HG03439 (cell line): ENCODE measurements around the gene C1orf21.
"Not testable (repeated sequence)": the region's sequence is repeated elsewhere in the genome, so short reads cannot be mapped to it uniquely, and the experiment has no call there.

Source experiments
- ATAC-seq: cut with Tn5 transposase; IDR thresholded peaks from one replicate; pipeline ENCODE4 v1.9.1; 2021; ENCODE audit warnings: mild to moderate bottlenecking, moderate library complexity; ENCODE audit not compliant: unreplicated experiment

C1orf21 gene

GRCh38 chr1:184593597-184593996 lies 206.8 kb downstream of the C1orf21 start:
- no peak for ATAC-seq

- no peak for ATAC-seq
Observed at GRCh38 chr1:184595596-184595995, 208.8 kb downstream of the C1orf21 start.

DNA sequence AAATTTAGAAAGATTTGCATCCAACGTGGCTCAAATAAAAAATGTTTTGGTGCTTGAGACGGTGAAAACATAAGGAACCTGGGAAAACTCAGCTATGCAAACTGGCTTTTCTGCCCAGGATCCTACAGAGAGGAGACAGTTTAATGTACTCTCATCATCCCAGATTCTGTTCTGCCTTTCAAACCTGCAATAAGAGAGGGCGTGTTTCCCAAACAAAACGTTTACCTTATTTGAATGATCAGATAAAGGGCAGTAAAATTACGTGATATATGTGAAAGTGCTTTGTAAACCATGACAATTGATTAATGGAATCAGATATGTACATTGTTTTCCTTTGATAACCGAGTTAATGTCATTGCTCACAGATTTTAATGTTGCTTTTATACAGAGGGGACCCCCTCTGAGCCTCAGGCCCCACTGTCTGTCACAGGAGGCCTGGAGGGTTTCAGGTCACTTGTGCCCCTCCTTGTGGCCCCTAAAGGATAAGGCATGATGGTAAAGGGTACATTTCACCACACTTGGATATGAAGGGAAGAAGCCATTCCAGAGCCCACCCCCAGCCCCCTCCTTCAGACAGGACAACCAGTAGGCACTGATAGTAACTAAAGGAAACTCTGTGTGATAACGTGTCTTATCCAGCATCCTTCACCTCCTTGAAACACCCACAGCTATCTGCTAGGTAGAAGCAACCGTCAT lies 210.3 kb downstream of the C1orf21 start:
- no peak for ATAC-seq

DNA sequence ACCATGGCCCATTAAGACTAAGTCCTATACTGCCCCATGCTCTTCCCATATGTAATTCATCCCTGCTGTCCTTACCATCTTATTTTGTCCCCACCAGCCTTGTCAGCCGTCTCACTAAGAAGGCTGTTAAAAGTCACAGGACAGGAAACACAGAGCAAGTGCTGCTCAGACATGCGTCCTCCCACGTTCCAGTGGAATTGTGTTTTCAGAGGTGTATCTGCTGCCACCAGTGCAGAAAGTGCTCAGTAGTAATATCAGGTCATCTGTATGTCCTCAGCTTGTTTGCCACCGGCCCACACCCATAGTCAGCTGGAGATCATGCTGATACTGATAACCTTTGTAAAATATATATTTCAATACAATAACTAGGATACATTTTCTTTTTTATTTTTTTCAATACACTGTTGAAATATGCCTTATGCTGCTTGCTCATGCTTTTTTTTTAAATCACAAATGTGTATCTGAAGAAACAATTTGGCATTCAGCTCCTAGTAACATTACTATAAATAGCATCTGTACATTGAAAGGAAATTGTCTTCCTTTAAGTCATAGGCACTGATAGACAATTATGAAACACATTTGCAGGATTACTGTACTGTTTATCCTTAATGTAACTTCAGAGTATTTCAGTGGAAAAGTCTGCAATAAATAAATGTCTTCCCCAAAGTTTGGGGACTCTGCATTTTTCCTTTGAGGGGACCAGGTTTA lies 211.0 kb downstream of the C1orf21 start:
- ATAC-seq: no peak

GRCh38 chr1:184598403-184599193 lies 211.8 kb downstream of the C1orf21 start:
- no peak for ATAC-seq

DNA sequence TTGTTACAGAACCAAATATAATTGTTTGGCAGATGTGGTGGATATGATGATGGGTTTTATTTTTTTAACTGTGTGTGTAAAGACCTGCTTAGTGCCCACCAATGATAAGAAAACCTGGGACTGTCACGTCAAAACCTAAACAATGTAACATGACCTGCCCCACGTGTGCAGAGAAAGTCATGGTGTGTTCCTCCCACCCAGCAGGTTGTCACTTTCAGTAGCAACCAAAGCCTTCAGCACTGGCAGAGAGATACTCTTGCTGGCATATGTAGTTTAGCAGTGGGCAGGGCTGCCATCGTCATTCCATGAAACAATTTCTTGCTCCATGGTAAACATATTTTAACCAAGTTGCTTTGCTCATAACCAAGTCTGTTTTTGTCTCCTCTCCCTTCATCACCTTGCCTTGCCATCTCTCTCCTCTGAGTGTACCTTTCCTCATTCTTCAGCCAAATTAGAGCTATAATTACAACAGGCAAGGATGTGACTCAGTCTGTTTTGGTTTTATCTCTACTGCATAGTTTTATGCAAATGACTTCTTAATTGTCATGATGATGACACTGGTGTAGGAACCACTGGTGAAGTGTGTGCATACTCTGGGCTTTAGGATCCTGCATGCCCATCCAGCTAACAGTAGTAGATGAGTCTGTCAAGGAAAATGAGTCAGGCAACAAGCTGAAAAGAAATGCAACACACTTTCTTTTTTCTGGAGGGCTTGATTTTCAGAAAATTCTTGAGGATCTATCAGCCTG lies 217.5 kb downstream of the C1orf21 start:
- no peak for ATAC-seq

DNA sequence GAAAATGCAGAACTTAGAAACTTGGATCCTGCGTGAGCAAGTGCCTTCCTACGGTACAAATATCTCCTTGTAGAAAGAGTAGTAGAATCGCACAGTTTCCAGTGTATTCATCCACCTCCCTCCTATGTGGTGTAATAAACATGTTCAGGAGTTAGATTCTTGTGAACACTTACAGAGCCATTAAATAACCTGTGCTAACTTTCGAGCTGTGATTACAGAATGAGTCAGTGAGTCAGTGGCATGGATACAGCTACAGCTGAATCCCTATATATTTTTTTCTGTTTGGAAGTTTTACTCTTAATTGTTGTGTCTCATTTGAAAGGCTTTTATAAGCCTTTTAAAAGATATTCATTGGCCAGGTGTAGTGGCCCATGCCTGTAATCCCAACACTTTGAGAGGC lies 219.1 kb downstream of the C1orf21 start:
- ATAC-seq: no peak

DNA sequence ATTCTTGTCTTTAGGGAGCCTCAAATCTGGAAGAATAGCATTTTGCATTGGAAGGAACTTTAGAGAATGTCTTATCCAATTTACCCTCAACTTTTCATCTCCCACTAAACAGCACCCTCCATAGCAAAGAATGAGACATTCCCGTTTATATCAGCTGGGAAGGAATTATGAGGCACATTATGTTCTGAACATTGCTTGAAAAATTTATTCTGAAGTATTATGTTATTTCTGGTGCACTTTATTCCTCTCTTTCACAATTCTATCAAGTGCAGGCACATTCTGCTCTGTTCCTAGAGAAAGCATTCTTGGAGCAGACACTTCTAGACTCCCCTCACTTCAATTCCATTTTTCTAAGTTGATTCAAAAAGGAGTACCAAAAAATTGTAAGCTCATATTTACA lies 220.0 kb downstream of the C1orf21 start:
- no peak for ATAC-seq

DNA sequence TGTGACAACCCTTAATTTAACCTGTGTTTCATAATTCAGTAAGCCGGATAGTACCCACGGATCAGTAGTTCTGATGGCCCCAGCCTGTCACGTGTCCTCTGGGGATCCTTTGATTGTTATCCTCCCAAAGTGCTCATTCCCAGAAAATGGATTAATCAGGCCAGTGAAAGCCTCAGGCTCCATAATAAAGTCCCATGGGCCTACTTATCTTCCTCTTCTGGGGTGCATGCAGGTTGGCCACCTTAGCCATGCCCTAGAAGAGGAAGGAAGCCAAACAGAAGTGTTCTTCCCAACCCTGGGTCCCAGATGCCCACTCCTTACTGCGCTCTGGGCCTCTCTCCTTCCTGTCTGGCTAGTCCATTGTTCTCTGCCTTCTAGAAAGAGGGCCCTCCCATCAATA lies 221.8 kb downstream of the C1orf21 start:
- ATAC-seq: no peak

DNA sequence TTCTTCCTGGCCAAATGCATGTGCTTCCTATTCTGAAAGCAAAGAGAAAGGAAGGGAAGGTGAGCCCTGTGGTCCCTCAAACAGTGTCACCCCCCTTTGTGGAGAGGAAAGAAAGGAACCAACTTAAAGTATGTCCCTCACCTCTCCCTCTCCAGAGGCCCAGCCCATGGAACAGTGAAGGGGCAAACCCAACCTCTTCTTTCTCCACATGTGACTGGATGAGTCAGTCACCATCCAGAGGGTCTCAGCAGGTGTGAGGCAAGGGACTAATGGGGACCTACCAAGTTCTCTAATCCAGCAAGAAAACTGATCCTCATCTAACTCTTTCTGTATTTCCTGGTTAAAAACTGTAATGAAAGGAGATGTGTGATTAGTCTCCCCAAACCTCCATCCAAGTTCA lies 222.2 kb downstream of the C1orf21 start:
- ATAC-seq: no peak

DNA sequence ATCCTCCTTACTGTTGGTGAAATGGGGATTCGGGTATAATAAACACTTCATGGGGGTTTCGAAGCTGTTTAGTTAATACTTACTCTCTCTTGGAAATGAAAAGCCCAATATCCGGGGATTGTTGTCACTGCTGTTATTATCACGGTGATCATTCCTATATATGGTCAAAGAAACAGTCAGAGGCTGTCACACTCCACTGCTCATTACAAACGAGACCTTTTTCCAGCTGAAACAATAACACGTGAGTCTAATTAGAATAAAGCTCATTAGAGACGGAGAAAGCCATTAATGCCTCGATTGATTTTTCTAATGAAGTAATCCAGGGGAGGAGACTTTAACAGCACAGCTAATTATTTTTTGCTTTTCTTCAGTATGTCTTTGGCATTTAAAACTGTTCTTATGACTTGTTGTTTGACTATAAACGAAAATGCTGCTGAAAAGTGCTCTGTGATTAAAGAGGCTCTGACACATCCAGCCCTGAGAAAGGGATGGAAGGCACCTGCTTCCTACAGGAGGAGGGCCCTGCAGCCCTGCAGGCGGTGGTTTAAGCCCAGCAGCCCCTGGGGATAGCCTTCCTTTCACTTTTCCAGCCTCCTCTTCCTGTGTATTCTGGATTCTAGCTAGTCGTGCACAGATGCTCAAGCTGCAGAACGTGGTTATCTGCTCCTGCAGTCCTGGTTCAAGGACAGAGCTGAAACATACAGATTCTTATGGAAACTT lies 224.2 kb downstream of the C1orf21 start:
- no peak for ATAC-seq

- not testable (repeated sequence) for ATAC-seq
Observed at GRCh38 chr1:184612229-184612628, 225.4 kb downstream of the C1orf21 start.

DNA sequence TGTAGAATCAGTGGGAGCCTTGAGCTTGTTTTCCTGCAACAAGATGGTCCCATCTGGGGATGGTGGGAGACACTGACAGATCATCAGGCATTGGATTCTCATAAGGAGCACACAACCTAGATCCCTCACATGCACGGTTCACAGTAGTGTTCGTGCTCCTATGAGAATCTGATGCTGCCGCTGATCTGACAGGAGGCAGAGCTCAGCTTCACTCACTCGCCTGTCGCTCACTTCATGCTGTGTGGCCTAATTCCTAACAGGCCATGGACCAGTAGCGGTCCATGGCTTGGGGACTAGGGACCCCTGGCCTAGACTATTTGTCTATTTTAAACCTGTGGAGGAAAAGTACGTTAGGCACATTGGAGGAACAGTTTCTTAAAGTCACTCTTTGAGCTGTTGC lies 227.8 kb downstream of the C1orf21 start:
- ATAC-seq: no peak

DNA sequence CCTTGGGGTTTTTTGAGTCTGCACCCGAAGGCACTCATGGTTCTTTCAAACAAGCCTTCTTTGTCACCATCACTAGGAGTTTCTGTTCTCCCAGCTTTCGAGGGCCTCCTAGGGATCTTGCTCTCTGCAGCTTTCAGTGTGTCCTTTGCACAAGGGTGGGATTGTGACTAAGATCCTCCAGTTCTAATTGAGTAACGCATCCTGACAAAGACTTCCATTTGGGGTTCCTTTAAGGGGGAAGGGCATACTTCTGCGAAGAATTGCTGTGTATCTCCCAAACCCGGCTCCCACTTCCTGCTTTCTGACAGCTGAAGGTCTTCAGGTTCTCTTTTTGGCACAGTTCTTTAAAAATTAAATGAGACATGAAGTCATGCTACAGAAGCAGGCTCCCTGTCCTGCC lies 228.5 kb downstream of the C1orf21 start:
- ATAC-seq: no peak

DNA sequence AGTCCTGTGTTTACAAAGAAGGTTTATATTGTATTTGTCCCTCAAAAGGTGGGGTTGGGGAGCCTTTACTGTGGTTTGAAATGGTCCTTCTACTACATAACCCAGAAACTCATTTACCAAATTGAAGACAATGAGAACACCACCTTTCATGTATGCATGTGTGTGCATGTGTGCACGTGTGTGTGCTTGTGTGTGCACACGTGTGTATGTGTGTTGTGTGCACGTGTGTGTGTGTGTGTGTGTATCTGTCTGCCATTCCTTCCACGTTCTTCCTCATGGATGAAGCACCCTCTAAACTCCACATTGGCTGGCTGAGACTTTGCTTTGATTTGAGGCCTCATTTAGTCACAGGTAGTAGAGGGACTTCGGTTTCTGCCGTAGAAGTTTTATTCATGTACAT lies 229.7 kb downstream of the C1orf21 start:
- ATAC-seq: no peak

DNA sequence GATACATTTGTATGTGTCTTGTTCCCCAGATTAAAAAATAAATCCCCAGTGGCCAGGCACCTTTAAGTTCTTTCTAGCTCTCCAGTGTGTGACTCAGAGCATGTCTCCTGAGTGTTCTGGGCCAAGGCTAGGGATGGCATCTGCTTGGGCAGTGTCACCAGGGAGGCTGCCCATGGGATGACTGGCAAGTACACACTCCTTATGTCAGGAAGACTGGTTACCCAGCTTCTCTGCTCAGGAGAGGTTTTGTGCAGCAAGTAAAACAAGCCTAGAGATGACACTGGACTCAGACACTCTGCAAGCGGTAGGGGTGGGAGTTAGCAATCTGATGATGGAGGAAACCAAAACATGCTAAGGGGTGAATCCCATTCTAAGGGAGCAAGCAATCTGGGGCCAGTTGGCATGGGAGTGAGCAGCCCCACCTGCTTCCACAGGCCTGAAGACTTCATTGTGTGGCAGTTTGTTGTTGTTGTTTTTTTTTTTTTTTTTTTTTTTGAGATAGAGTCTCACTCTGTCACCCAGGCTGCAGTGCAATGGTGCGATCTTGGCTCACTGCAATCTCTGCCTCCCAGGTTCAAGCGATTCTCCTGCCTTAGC lies 230.7 kb downstream of the C1orf21 start:
- ATAC-seq: no peak

DNA sequence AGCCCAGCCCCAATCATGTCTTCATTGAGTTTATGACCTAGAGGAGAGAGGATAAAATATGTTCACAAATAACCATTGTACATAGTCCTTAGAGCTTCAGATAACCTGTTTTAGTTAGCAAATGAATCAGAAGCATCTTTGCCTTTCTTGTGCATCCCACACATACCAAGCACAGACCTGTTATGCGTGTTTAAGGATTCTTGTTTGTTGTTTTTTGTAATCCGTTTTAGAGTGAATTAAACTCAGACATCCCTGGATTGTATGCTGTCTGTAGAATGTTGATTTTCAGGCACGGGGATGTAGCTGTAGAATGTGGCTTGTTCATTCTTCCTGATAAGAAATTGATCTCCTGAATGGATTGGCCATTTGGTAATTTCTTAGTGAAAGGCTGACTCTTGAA lies 232.0 kb downstream of the C1orf21 start:
- no peak for ATAC-seq

GRCh38 chr1:184620469-184620868 lies 233.6 kb downstream of the C1orf21 start:
- ATAC-seq: no peak

DNA sequence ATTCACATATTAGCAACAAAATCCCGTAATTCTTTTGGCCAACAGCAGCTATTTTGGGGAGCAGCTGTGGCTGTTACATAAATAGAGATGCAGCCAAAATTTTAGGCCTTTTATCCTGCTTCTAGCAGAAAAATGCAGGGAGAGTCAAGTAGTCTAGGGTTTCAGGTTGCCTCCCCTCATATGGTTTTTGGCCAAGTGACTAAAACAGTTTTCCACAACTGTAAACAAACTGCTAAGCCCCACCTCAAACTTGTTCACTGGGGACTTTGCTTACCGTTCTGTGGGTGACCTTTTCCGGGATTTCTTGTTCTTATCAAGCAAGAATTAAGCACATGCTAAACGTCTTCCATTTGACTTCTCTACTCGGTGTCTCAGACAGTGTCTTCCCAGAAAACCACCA lies 234.4 kb downstream of the C1orf21 start:
- ATAC-seq: no peak

- no peak for ATAC-seq
Observed at GRCh38 chr1:184622136-184622823, 235.5 kb downstream of the C1orf21 start.
